Fibroblast of villous mesenchyme (primary cell): Measurements from ENCODE around the gene BFSP2. TPM values are rescaled to one million over a fixed set of nuclear protein-coding genes. Genes with fewer than 3 reads are reported as not detected.

Source experiments
- DNase-seq: peaks from one replicate; pipeline ENCODE4 v3.0.0-alpha.2; 2010; ENCODE audit warnings: low read depth
- H3K4me3 ChIP-seq: 2 replicates; pipeline ENCODE4 v1.5.1; 2011; ENCODE audit warnings: low read depth, mild to moderate bottlenecking, low read length
- total RNA-seq: library from RNA; depleted of rRNA; stranded (reverse); fragments of >200 nt; gene quantifications from 2 replicates; pipeline ENCODE4 v1.2.3, GENCODE V29; 2012
- TF ChIP-seq, protein P1 (sequence below): IDR thresholded peaks from 2 replicates; pipeline ENCODE4 v1.5.1; 2012; ENCODE audit warnings: low read depth, mild to moderate bottlenecking, low read length; ENCODE audit not compliant: insufficient read depth

BFSP2 gene
- total RNA-seq, 1 donor = not detected

DNA sequence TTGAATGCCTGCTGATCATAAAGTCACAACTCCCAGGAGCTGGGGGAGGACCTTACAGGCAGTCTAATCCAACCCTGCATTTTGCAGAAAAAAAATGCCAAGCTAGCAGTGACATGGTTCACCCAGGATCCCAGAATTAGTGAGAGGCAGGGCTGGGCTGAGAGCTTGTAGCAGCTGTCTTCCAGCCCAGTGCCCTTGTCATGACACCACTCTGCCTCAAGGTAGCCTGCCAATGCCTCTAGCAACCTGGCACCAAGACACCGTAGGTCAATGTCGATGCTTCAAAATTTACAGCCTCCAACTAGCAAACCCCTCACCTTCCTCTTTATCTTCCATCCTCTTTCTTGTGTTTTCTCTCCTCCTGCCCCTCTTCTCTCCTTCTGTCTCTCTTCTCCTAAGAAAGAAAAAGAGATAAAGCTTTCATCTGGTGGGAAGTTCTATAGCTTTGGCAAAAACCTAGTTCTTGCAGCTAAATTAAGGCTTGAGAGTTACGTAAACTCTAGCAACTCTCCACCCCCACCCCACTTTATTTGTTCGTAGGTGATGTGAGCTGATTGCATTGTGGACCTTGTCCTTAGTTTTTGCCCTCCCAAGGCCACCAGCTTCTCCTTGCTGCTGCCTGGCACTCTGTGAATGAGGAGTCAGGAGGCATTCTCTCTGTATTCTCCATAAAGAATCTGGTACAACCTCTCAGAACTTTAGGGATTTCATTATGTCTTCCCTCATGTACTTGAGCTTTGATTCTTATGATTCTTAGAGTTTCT is 18.3 kb upstream of the BFSP2 start:
- no peak for DNase-seq
- TF ChIP-seq, protein P1, sequence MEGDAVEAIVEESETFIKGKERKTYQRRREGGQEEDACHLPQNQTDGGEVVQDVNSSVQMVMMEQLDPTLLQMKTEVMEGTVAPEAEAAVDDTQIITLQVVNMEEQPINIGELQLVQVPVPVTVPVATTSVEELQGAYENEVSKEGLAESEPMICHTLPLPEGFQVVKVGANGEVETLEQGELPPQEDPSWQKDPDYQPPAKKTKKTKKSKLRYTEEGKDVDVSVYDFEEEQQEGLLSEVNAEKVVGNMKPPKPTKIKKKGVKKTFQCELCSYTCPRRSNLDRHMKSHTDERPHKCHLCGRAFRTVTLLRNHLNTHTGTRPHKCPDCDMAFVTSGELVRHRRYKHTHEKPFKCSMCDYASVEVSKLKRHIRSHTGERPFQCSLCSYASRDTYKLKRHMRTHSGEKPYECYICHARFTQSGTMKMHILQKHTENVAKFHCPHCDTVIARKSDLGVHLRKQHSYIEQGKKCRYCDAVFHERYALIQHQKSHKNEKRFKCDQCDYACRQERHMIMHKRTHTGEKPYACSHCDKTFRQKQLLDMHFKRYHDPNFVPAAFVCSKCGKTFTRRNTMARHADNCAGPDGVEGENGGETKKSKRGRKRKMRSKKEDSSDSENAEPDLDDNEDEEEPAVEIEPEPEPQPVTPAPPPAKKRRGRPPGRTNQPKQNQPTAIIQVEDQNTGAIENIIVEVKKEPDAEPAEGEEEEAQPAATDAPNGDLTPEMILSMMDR = no peak
- no peak overlapping the region for H3K4me3 ChIP-seq

DNA sequence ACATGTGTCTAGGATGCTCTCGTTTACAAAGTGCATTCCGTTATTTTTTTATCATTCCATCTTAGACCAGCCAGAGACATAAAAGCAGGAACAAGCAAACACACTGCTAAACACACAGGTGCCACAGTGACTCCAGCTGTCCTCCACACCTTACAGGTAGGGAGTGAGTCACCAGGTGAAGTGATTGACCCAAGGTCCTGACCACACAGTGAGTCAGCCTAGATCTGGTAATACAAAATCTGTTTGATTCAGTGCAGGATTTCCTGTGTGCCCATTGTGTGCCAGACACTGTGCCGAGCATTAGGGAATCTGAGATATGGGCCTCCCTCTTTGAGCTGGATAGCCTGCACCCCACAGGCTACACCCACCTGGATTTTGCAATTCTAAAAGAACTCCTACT is 16.7 kb upstream of the BFSP2 start:
- H3K4me3 ChIP-seq = no peak overlapping the region
- TF ChIP-seq, protein P1 = no peak
- DNase-seq = no peak

DNA sequence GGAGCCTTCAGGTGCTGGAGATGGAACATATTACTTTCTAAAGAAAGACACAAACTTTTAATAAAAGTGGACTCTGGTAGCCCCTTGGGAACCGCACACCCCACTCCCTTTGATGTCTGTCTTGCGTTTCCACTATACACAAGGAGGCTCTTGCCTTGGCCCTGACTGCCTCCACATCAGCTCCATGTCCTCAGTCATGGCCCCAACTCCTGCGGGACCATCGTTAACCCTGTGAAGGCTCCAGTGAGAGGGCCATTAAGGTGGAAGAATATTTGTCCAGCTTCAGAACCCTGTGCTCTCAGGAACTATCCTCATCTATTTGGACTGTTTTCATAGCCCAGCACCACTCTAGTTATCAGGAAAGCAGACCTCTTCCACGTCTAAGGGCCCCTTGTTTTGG is 16.1 kb upstream of the BFSP2 start:
- DNase-seq = no peak
- TF ChIP-seq, protein P1 = no peak
- H3K4me3 ChIP-seq = no peak overlapping the region

DNA sequence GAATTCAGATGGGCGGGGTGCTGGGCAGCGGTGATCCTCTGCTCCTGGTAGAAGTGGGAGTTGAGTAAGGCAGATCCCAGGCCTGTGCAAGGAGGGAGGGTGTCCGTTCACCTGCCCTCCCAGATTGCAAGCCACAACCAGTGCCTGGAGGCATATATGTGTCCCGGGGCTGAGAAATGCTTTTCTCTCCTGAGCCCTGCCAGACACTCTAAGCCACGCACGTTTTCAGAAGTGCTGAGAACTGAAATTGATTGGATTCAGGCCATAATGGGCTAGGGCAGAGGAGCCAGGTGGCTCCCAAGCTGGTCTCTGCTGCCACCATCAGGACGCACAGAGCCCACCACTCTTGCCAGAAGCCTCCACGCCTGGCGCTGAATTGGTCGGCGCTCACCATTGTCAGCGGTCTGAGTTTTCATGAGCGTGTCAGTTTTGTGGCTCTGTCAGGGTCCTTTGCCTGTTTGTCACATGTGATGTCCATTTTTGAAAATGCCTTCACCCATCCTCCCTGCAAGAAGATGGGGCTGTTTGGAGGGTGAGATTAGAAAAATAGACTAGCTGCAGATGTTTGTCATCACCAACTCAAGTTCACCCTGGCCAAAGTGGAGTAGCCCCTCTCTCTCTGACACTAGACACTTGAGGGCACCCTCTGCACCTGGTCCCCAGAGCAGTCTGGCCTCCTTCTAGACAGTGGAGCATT is 15.4 kb upstream of the BFSP2 start:
- peak; percentile 49 for DNase-seq
- TF ChIP-seq, protein P1 = peak; percentile 78
- H3K4me3 ChIP-seq = no peak overlapping the region

DNA sequence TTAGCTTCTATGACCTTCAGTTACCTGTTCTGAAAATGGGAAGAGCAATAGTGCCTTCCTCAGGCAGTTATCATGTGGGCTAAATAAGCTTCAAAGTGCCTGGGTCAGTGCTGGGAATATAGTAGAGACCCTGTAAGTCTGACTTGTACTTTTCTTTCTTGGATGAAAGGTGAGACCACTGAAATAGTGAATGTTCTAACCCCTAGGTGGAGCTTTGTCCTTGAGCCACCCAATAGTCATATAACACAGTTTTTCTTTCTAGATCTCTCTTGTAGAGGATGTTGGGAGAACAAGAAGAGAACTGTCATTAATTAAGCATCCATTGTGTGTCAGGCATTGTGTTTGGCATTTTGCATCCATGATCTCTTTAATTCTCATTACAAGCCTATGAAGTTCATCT is 13.0 kb upstream of the BFSP2 start:
- no peak overlapping the region for H3K4me3 ChIP-seq
- TF ChIP-seq, protein P1 = no peak
- no peak for DNase-seq

DNA sequence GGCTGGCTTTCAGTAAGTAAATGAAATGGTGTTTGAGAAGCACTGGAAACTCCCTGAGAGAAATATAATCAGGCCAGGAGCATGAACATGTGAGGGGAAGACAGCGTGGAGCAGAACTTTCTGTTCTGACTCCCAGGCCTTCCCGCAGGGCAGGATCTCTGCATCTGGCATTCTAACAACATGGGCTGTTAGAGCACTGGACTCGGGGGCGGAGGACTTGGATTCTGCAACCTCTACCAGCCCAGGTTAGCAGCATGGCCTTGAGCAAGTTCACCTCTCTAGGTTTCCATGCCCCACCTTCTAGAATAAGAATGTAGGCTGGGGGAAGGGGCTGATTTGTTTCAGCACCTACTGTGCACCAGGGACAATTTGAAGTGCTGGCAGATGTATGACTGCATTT is 12.5 kb upstream of the BFSP2 start:
- TF ChIP-seq, protein P1 = no peak
- no peak overlapping the region for H3K4me3 ChIP-seq
- DNase-seq = no peak
